ENCODE results near the gene BRD1. TPM values are rescaled to one million over a fixed set of nuclear protein-coding genes. Genes with fewer than 3 reads are reported as not detected.

BRD1 gene
- total RNA-seq, 2 experiments from 2014 or later, result 24.5 to 29.0 TPM

- CTCF ChIA-PET, result interaction anchor here (0.7 to 1.3 kb wide), 2 partner anchors 34 to 93 kb away, joined by 3 read pairs; no protein-coding TSS in a partner anchor
- ATAC-seq, result no peak
Observed at GRCh38 chr22:49735901-49736421, 91.7 kb downstream of the BRD1 start.

GRCh38 chr22:49735411-49735900 lies 92.2 kb downstream of the BRD1 start:
- ChIA-PET POLR2A (no interaction called here), CTCF (no interaction called here)
- Mint-ChIP-seq H3K4me1 (ENCODE audit: low read depth) (peaks cover 14% of the 10 kb centered on the region), H3K4me3 (no peak overlapping the region), H3K27ac (no peak overlapping the region), H3K27me3 (peaks cover 21% of the 10 kb centered on the region), H3K36me3 (ENCODE audit: low read depth) (no peaks in the 10 kb centered on the region), H3K9me3 (peaks cover 5% of the 10 kb centered on the region)
- TF ChIP-seq CTCF (IDR thresholded peaks at IDR 0.05), result no peak
- no peak for ATAC-seq
- peak; percentile 12 for DNase-seq
- intact Hi-C loops (cut with micrococcal nuclease), result no loop called here

More at GRCh38 chr22:49735901-49736421, 91.7 kb downstream of the BRD1 start:
- no peak for TF ChIP-seq CTCF (IDR thresholded peaks at IDR 0.05)
- H3K4me3 Mint-ChIP-seq, result no peak overlapping the region
- H3K36me3 Mint-ChIP-seq (ENCODE audit: low read depth), result no peaks in the 10 kb centered on the region
- H3K27ac Mint-ChIP-seq, result no peak overlapping the region
- peaks cover 14% of the 10 kb centered on the region for H3K4me1 Mint-ChIP-seq (ENCODE audit: low read depth)
- POLR2A ChIA-PET, result no interaction called here
- intact Hi-C loops (cut with micrococcal nuclease), result no loop called here
- no peak for DNase-seq
- H3K9me3 Mint-ChIP-seq, result peaks cover 5% of the 10 kb centered on the region
- H3K27me3 Mint-ChIP-seq, result peaks cover 20% of the 10 kb centered on the region

- ATAC-seq (no peak), DNase-seq (no peak)
- intact Hi-C loops (cut with micrococcal nuclease), result no loop called here
- ChIA-PET CTCF (no interaction called here), POLR2A (no interaction called here)
- Mint-ChIP-seq H3K4me1 (ENCODE audit: low read depth) (peaks cover 14% of the 10 kb centered on the region), H3K4me3 (no peak overlapping the region), H3K27me3 (peaks cover 23% of the 10 kb centered on the region), H3K9me3 (peaks cover 5% of the 10 kb centered on the region), H3K27ac (no peak overlapping the region), H3K36me3 (ENCODE audit: low read depth) (no peaks in the 10 kb centered on the region)
- TF ChIP-seq CTCF (IDR thresholded peaks at IDR 0.05), result no peak
Observed at GRCh38 chr22:49734882-49735281, 92.8 kb downstream of the BRD1 start.

- no peak for ATAC-seq
- CTCF ChIA-PET, result no interaction called here
- Mint-ChIP-seq H3K27me3 (peaks cover 18% of the 10 kb centered on the region), H3K9me3 (no peaks in the 10 kb centered on the region), H3K4me3 (no peak overlapping the region), H3K4me1 (ENCODE audit: low read depth) (peaks cover 14% of the 10 kb centered on the region), H3K27ac (no peak overlapping the region), H3K36me3 (ENCODE audit: low read depth) (no peaks in the 10 kb centered on the region)
- intact Hi-C loops (cut with micrococcal nuclease), result no loop called here
- POLR2A ChIA-PET, result no interaction called here
- TF ChIP-seq CTCF (IDR thresholded peaks at IDR 0.05), result no peak
- DNase-seq, result no peak
Observed at GRCh38 chr22:49734390-49734789, 93.3 kb downstream of the BRD1 start.

GRCh38 chr22:49733631-49734030 lies 94.0 kb downstream of the BRD1 start:
- no peak for ATAC-seq
- intact Hi-C loops (cut with micrococcal nuclease), result no loop called here
- peaks cover 19% of the 10 kb centered on the region for H3K27me3 Mint-ChIP-seq
- H3K36me3 Mint-ChIP-seq (ENCODE audit: low read depth), result no peaks in the 10 kb centered on the region
- no peak overlapping the region for H3K4me3 Mint-ChIP-seq
- no peak for TF ChIP-seq CTCF (IDR thresholded peaks at IDR 0.05)
- no peak overlapping the region for H3K27ac Mint-ChIP-seq
- ChIA-PET POLR2A (no interaction called here), CTCF (no interaction called here)
- no peak for DNase-seq
- H3K9me3 Mint-ChIP-seq, result no peaks in the 10 kb centered on the region
- peaks cover 14% of the 10 kb centered on the region for H3K4me1 Mint-ChIP-seq (ENCODE audit: low read depth)

Data from activated CD8-positive, alpha-beta T cell treated with anti-CD3 and anti-CD28 coated beads for 36 hours (primary cell).